Right forelimb (tissue), 1 donor: ENCODE measurements around the gene ADH1C.

ENCODE experiments used
- DNase-seq: peaks from one replicate; pipeline ENCODE4 v3.0.0-alpha.2; 2018

The ADH1C gene

GRCh38 chr4:99293357-99293756 lies 59.2 kb downstream of the ADH1C start:
- no peak for DNase-seq

- no peak for DNase-seq
Measured at GRCh38 chr4:99290848-99291786, 61.4 kb downstream of the ADH1C start, which contains the start of gene ADH1A. Gene ADH1A (minus strand): TSS chr4:99290985. CDS start chr4:99290914, 71 bp downstream.
